GM12878 (cell line): ENCODE measurements around the gene HOXD11. TPM values are rescaled to one million over a fixed set of nuclear protein-coding genes. Genes with fewer than 3 reads are reported as not detected.

Experiments used
- ATAC-seq: fragments of 200-7000 bp; cut with Tn5 transposase; 3 replicates; pipeline ENCODE4 v1.9.1; 2020; ENCODE audit warnings: mild to moderate bottlenecking, moderate library complexity
- BruUV-seq: library from RNA; stranded (reverse); fragments of 400-500 nt; replicated peaks from 2 replicates; lab custom pipeline; 2021; lab: Mats Ljungman, UMichigan
- CTCF ChIA-PET: fragments of 300-600 bp; sonication (Branson Sonifier 250); formaldehyde crosslinking; extraction: SDS; loops from one replicate; lab custom pipeline; 2021; ENCODE audit warnings: inconsistent platforms; lab: Yijun Ruan, JAX
- POLR2A ChIA-PET: fragments of 350-600 bp; formaldehyde crosslinking; extraction: SDS; loops from one replicate; lab custom pipeline; 2021; ENCODE audit warnings: inconsistent platforms; lab: Charles Lee
- RAD21 ChIA-PET: fragments of 300-600 bp; sonication (Branson Sonifier 250); formaldehyde crosslinking; loops from one replicate; lab custom pipeline; 2023; ENCODE audit warnings: antibody characterized with exemption; ENCODE audit not compliant: unreplicated experiment; lab: Charles Lee
- SMC1A ChIA-PET: fragments of 300-600 bp; sonication (Branson Sonifier 250); formaldehyde crosslinking; loops from one replicate; lab custom pipeline; 2023; ENCODE audit not compliant: unreplicated experiment, uncharacterized antibody; lab: Charles Lee
- DNase-seq: peaks from one replicate; pipeline ENCODE4 v3.0.0-alpha.2; 2011; ENCODE audit warnings: low read depth, low spot score
- FAIRE-seq: peaks from 3 replicates; lab custom pipeline; 2011; peaks lifted over from hg19 to GRCh38; lab: Jason Lieb, UNC
- H2AFZ ChIP-seq: 2 replicates; pipeline ENCODE4 v1.6.0; 2011; ENCODE audit warnings: low read depth, low read length, control low read depth; ENCODE audit not compliant: control insufficient read depth
- H3K27ac ChIP-seq: 2 replicates; pipeline ENCODE4 v1.5.1; 2011; ENCODE audit warnings: control low read depth; ENCODE audit not compliant: control insufficient read depth, insufficient read depth
- H3K27me3 ChIP-seq, 2 experiments: replicated peaks in 1 of 2; 2 replicates each; pipeline versions ENCODE4 v1.6.0 to v1.6.1; 2011; ENCODE audit warnings: low read length in 1 of 2; ENCODE audit not compliant: control insufficient read depth in 2 of 2, insufficient read depth in 2 of 2
- H3K36me3 ChIP-seq, 2 experiments: 2 replicates each; pipeline ENCODE4 v1.5.1; 2011; ENCODE audit warnings: low read length in 1 of 2; ENCODE audit not compliant: control insufficient read depth in 2 of 2, insufficient read depth in 2 of 2
- H3K4me1 ChIP-seq: 2 replicates; pipeline ENCODE4 v1.6.1; 2011; ENCODE audit warnings: mild to moderate bottlenecking, low read length, moderate library complexity, mixed read lengths; ENCODE audit not compliant: control insufficient read depth, insufficient read depth
- H3K4me2 ChIP-seq: 2 replicates; pipeline ENCODE4 v1.6.0; 2011; ENCODE audit warnings: control low read depth; ENCODE audit not compliant: control insufficient read depth, insufficient read depth
- H3K4me3 ChIP-seq: fragments of 200-600 bp; sonication (generic); 2 replicates; pipeline ENCODE4 v1.5.1; 2016
- H3K79me2 ChIP-seq: 2 replicates; pipeline ENCODE4 v1.6.0; 2011; ENCODE audit warnings: low read length; ENCODE audit not compliant: control insufficient read depth, insufficient read depth
- H3K9ac ChIP-seq: 2 replicates; pipeline ENCODE4 v1.8.0; 2011; ENCODE audit warnings: low read length, control low read depth, mixed read lengths; ENCODE audit not compliant: control insufficient read depth, insufficient read depth
- H3K9me3 ChIP-seq: replicated peaks from 3 replicates; pipeline ENCODE4 v1.5.1; 2011; ENCODE audit warnings: mild to moderate bottlenecking, low read length; ENCODE audit not compliant: control insufficient read depth, insufficient read depth
- H4K20me1 ChIP-seq: 2 replicates; pipeline ENCODE4 v1.6.0; 2011; ENCODE audit not compliant: control insufficient read depth, insufficient read depth
- CEBPB ChIP-seq, 2 experiments: fragments of 150-350 bp in 1 of 2; IDR thresholded peaks; 2 replicates each; pipeline ENCODE4 v1.6.1; 2012 to 2014; ENCODE audit warnings: low read depth in 2 of 2, low read length in 2 of 2, borderline replicate concordance in 1 of 2, inconsistent platforms in 1 of 2
- NFYB ChIP-seq: IDR thresholded peaks from 2 replicates; pipeline ENCODE4 v1.6.1; 2011; ENCODE audit warnings: low read depth, mild to moderate bottlenecking, low read length, improper control_type of control experiment, moderate library complexity; ENCODE audit not compliant: insufficient read depth
- NR2C2 ChIP-seq: IDR thresholded peaks from 2 replicates; pipeline ENCODE4 v1.6.1; 2011; ENCODE audit warnings: borderline replicate concordance, low read depth; ENCODE audit not compliant: control insufficient read depth, insufficient read length
- TAF1 ChIP-seq: IDR thresholded peaks from 2 replicates; pipeline ENCODE4 v1.6.1; 2011; ENCODE audit warnings: mild to moderate bottlenecking, low read depth, low read length, borderline replicate concordance
- TCF3 ChIP-seq: IDR thresholded peaks from 2 replicates; pipeline ENCODE4 v1.6.1; 2012; ENCODE audit warnings: low read depth, mild to moderate bottlenecking, low read length, borderline replicate concordance; ENCODE audit not compliant: insufficient read depth
- USF2 ChIP-seq: IDR thresholded peaks from 2 replicates; pipeline ENCODE4 v1.6.1; 2011; ENCODE audit warnings: low read depth, low read length, improper control_type of control experiment, borderline replicate concordance
- WGBS: methylation state at CpG from one replicate; pipeline ENCODE4 v1.1.6; 2016; ENCODE audit warnings: low lambda C conversion rate; ENCODE audit not compliant: insufficient replicate concordance, insufficient coverage; ENCODE audit errors: missing lambda C conversion rate; 5-methylcytosine and 5-hydroxymethylcytosine counted together
- in situ Hi-C: fragments of 300-500 bp; cut with MboI; formaldehyde crosslinking; loops from 9 replicates; pipeline ENCODE4 v1.14.3; 2018; ENCODE audit warnings: mixed read lengths
- intact Hi-C: fragments of 100-400 bp; cut with micrococcal nuclease; formaldehyde crosslinking; loops from one replicate; pipeline ENCODE4 v1.14.2; 2022; ENCODE audit not compliant: unreplicated experiment
- polyA plus RNA-seq, 11 experiments: library from polyadenylated mRNA; depleted of rRNA in 4 of 11; unstranded in 6 of 11; stranded (reverse) in 5 of 11; fragments of >200 nt; fragmentation: Nextera tagmentation in 4 of 11; fragmentation: Illumina TruSeq in 1 of 11; extraction: Ambion mirVana in 4 of 11; extraction: Trizol in 1 of 11; gene quantifications; 1 replicate in 1 of 11; 2 replicates in 10 of 11; pipeline versions ENCODE4 v1.2.1 to v1.2.3, GENCODE V29; 2011 to 2016; ENCODE audit warnings: inconsistent platforms in 2 of 11, missing spikeins in 2 of 11, low read depth in 1 of 11
- total RNA-seq, 4 experiments: library from RNA; depleted of rRNA in 3 of 4; stranded (reverse); fragments of >200 nt in 3 of 4; fragmentation: Illumina TruSeq in 1 of 4; extraction: Trizol in 1 of 4; gene quantifications; 2 replicates each; pipeline versions ENCODE4 v1.2.1 to v1.2.3, GENCODE V29; 2013 to 2021

Gene HOXD11
- total and polyA plus RNA-seq, 10 of the 15 experiments (the other 5 are each of a cell fraction or from before 2014, with no cell fraction given), result not detected

GRCh38 chr2:176128982-176129796 lies 22.1 kb downstream of the HOXD11 start, which contains the start of gene HOXD8:
Gene HOXD8, plus strand, starts transcription at chr2:176129705. Its CDS starts 662 bp downstream, at chr2:176130367.
- Histone ChIP-seq H3K9me3 (peaks cover 1% of the 10 kb centered on the region; the same call in 2 of the 3 replicates), H3K27ac (no peak within 1 kb of the TSS), H4K20me1 (no peaks in the 10 kb centered on the region), H3K79me2 (no peaks in the 10 kb centered on the region), H3K9ac (no peak within 1 kb of the TSS), H3K27me3 (peaks cover 8 to 32% of the 10 kb centered on the region in 2 experiments), H3K4me3 (no peak within 1 kb of the TSS), H3K4me1 (no peaks in the 10 kb centered on the region), H3K4me2 (no peak within 1 kb of the TSS), H3K36me3 (no peaks in the 10 kb centered on the region), H2AFZ (no peak within 1 kb of the TSS)
- ChIA-PET SMC1A (interaction anchor here (0.9 kb wide), 1 partner anchor 523 kb away, joined by 3 read pairs; no protein-coding TSS in a partner anchor), RAD21 (interaction anchor here (2.6 to 3.7 kb wide), 2 partner anchors 325 to 1020 kb away, joined by 17 to 19 read pairs; no protein-coding TSS in a partner anchor), POLR2A (no interaction called here)
- FAIRE-seq, result no peak
- 61% methylated on average over 51 of the region's 64 CpGs for WGBS
- BruUV-seq, result no TSS peak
- in situ Hi-C loops (loop anchor here (5.0 to 25.0 kb wide), 4 partner anchors 508 to 1208 kb away; no protein-coding TSS in a partner anchor), intact Hi-C loops (loop anchor here (5.0 kb wide), 2 partner anchors 688 to 1033 kb away; no protein-coding TSS in a partner anchor)
- no peak for ATAC-seq
- no peak for DNase-seq
- no peak for TF ChIP-seq USF2
- no peak for TF ChIP-seq CEBPB (IDR thresholded peaks at IDR 0.05; ENCODE audit: borderline replicate concordance in 1 of 2, low read depth in 2 of 2, low read length in 2 of 2)
- no peak for TF ChIP-seq TAF1
- no peak for TF ChIP-seq NR2C2
- no peak for TF ChIP-seq NFYB
- TF ChIP-seq TCF3, result no peak
- TF ChIP-seq, all 136 proteins: peak for 0
- CTCF ChIA-PET, result interaction anchor here (3.1 to 4.3 kb wide), 3 partner anchors 326 to 1020 kb away, joined by 36 to 44 read pairs (median 40); no protein-coding TSS in a partner anchor
